A549 (cell line): ENCODE measurements around the gene OR1E2.
"Not testable (repeated sequence)": the region's sequence is repeated elsewhere in the genome, so short reads cannot be mapped to it uniquely, and the experiment has no call there.

Experiments
- BCL3 ChIP-seq: fragments of >200 bp; sonication (Bioruptor Twin); formaldehyde crosslinking; IDR thresholded peaks from 3 replicates; pipeline ENCODE4 v1.6.1; 2016
- CBX2 ChIP-seq: fragments of 200-600 bp; sonication (generic); IDR thresholded peaks from 2 replicates; pipeline ENCODE4 v1.6.1; 2016; ENCODE audit warnings: low read depth, mild to moderate bottlenecking, borderline replicate concordance
- CTCF ChIP-seq: fragments of >200 bp; sonication (Bioruptor Twin); formaldehyde crosslinking; IDR thresholded peaks from 3 replicates; pipeline ENCODE4 v1.5.1; 2016
- ELK1 ChIP-seq: fragments of 150-350 bp; IDR thresholded peaks from 2 replicates; pipeline ENCODE4 v1.6.1; 2014; ENCODE audit warnings: low read depth, mild to moderate bottlenecking, low read length
- KDM1A ChIP-seq: fragments of 200-600 bp; sonication (generic); IDR thresholded peaks from 2 replicates; pipeline ENCODE4 v1.6.1; 2016; ENCODE audit warnings: low read depth, mild to moderate bottlenecking

- not testable (repeated sequence) for TF ChIP-seq CTCF, ELK1, KDM1A, BCL3, CBX2
Measured at GRCh38 chr17:3397801-3398200, 35.8 kb downstream of the OR1E2 start.
